CD4-positive, alpha-beta T cell treated with Interleukin-21 for 1 hour (primary cell): ENCODE measurements around the gene LBX2.
"Not testable (repeated sequence)": the region's sequence is repeated elsewhere in the genome, so short reads cannot be mapped to it uniquely, and the experiment has no call there.

Experiments used
- DNase-seq: peaks from one replicate; pipeline ENCODE4 v3.0.0-alpha.2; 2020

The LBX2 gene

GRCh38 chr2:74481961-74482800 is 17.2 kb downstream of the LBX2 start:
- DNase-seq = peak; percentile 69

GRCh38 chr2:74481431-74481830 is 18.0 kb downstream of the LBX2 start:
- no peak for DNase-seq

- DNase-seq = no peak
These were observed 24.5 kb downstream of the LBX2 start for GRCh38 chr2:74474899-74475298.

- DNase-seq = no peak
These were observed 24.9 kb downstream of the LBX2 start for GRCh38 chr2:74474481-74474880.

- no peak for DNase-seq
These were observed 26.5 kb downstream of the LBX2 start for GRCh38 chr2:74472945-74473258.

GRCh38 chr2:74472086-74472944 is 27.1 kb downstream of the LBX2 start, which contains the start of gene MRPL53:
Gene MRPL53 (minus strand): TSS chr2:74472680. CDS start chr2:74472660, 20 bp downstream.
- peak; percentile 96 for DNase-seq

GRCh38 chr2:74471332-74472065 is 27.9 kb downstream of the LBX2 start:
- DNase-seq = no peak

- DNase-seq = not testable (repeated sequence)
These were observed 28.7 kb downstream of the LBX2 start for GRCh38 chr2:74470742-74471141.

- DNase-seq = no peak
These were observed 35.0 kb downstream of the LBX2 start for GRCh38 chr2:74464406-74464805.

GRCh38 chr2:74462786-74463105 is 36.7 kb downstream of the LBX2 start:
- DNase-seq = no peak

- DNase-seq = no peak
These were observed 37.2 kb downstream of the LBX2 start for GRCh38 chr2:74462054-74462785.

GRCh38 chr2:74461187-74462053 is 38.0 kb downstream of the LBX2 start:
- no peak for DNase-seq

- not testable (repeated sequence) for DNase-seq
These were observed 39.2 kb downstream of the LBX2 start for GRCh38 chr2:74460187-74460586.

- not testable (repeated sequence) for DNase-seq
These were observed 39.8 kb downstream of the LBX2 start for GRCh38 chr2:74459503-74460118.

- DNase-seq = no peak
These were observed 40.5 kb downstream of the LBX2 start for GRCh38 chr2:74458938-74459363.

GRCh38 chr2:74458132-74458937 is 41.1 kb downstream of the LBX2 start, which contains the start of gene WBP1:
Gene WBP1 (plus strand): TSS chr2:74458438. CDS start chr2:74458603, 165 bp downstream.
- DNase-seq = peak; percentile 100

GRCh38 chr2:74457549-74458131 is 41.8 kb downstream of the LBX2 start:
- DNase-seq = peak; percentile 86

- DNase-seq = no peak
These were observed 42.3 kb downstream of the LBX2 start for GRCh38 chr2:74457129-74457548.

- DNase-seq = peak; percentile 99
These were observed 44.5 kb downstream of the LBX2 start, which contains the start of gene INO80B for GRCh38 chr2:74454654-74455511. Gene INO80B (plus strand): TSS chr2:74455087. CDS start chr2:74455117, 30 bp downstream.
